Measurements from ENCODE around the gene CRYBA4.

GRCh38 chr22:26593763-26594162, 28.0 kb upstream of the CRYBA4 start:
- TF ChIP-seq CTCF (IDR thresholded peaks at IDR 0.05) (no peak), POLR2A (IDR thresholded peaks at IDR 0.05) (no peak), EP300 (IDR thresholded peaks at IDR 0.05) (no peak)
